ENCODE measurements around the gene APPBP2.
"Not testable (repeated sequence)": the region's sequence is repeated elsewhere in the genome, so short reads cannot be mapped to it uniquely, and the experiment has no call there.

The APPBP2 gene

DNA sequence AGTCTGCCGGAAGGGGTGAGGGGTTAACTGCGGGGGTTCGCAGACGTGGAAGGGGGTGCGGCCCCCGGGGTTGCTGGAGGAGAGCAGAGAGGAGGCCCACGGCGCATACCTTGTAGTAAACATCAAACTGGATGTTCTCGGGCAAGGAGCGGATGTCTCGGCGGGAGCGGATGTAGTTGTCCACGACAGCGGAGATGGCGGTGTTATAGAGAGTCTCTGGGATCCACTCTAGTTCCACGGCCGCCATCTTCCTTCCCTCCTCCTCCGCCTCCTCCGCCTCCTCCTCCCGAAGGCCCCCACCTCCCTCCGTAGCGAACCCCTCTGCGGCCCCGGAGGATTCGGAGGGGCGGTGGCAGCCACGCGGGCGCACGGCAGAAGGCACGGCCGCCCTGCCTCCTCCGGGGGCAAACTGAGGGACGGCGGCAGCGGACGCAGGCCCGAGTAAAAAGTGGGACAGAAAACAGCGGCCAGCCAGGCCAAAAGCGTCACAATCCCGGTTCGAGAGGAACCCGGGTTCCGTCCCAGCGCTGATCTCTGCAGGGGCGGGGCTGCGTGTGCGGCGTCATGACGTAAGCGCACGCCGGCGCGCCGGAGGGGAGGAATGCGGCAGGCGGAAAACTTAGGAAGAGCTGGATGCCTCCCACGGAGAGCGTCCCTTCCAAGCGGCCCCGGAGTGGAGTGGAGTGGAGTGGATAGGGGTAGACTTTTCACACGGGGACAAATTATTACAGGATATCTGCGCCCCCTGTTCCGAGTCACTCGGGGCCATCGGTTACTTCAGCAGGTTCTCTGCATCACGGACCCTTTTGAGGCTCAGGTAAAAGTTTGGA is at the start of gene APPBP2:
Gene APPBP2, minus strand, starts transcription at position 558 of the 830 bp plus-strand sequence. Its CDS starts 311 bp downstream, at position 247.
- DNase-seq: peak; percentile 70

- DNase-seq: no peak
Observed at GRCh38 chr17:60573236-60574051, 47.4 kb upstream of the APPBP2 start.

- DNase-seq: no peak
Observed at GRCh38 chr17:60565233-60565632, 39.2 kb upstream of the APPBP2 start.

- no peak for DNase-seq
Observed at GRCh38 chr17:60563743-60564142, 37.7 kb upstream of the APPBP2 start.

GRCh38 chr17:60562421-60562820 is 36.4 kb upstream of the APPBP2 start:
- DNase-seq: no peak

DNA sequence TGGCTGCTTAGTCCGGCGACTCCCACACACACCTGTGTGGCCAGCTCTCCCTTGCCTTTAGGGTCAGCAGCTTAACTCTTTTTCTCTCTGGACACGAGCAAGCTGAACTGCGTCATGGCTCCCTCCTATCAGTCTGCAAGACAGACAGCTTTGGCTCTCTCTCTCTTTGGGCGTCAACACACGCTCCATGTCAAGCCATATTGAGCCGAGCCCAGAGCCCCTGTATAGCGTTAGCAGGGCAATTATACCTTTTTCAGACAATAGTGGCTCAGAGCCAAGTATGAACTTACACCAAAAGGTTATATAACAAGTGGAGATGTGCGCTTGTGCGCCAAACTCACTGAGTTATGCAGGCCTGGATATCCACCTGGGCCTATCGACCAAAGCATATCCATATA is 34.8 kb upstream of the APPBP2 start:
- no peak for DNase-seq

GRCh38 chr17:60559995-60560859 is 34.2 kb upstream of the APPBP2 start:
- DNase-seq: no peak

- no peak for DNase-seq
Observed at GRCh38 chr17:60559659-60559994, 33.6 kb upstream of the APPBP2 start.

GRCh38 chr17:60557805-60558204 is 31.8 kb upstream of the APPBP2 start:
- no peak for DNase-seq

DNA sequence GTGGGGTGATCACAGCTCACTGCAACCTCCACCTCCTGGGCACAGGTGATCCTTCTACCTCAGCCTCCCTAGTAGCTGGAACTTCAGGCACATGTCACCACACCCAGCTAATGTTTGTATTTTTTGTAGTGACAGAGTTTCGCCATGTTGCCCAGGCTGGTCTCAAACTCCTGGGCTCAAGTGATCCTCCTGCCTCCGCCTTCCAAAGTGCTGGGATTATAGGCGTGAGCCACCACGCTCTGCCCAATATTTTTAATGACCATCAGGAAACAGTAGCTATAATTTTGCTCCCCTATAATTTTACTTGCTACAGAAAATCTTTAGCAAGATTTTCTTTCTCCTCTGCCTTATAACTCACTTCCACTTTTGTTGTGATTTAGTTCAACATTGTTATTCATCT is 29.7 kb upstream of the APPBP2 start:
- no peak for DNase-seq

DNA sequence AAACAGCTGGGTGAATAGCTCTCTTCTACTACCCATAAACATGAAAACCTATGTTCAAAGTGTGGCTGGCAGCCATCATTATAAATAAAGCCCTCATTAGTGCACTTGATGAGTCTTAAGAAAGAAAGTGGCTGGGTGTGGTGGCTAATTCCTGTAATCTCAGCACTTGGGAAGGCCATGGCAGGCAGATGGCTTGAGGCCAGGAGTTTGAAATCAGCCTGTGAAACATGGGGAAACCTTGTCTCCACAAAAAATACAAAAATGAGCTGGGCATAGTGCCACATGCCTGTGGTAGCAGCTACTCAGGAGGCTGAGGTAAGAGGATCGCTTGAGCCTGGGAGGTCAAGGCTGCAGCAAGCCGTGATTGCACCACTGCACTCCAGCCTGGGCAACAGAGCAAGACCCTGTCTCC is 28.3 kb upstream of the APPBP2 start:
- no peak for DNase-seq

DNA sequence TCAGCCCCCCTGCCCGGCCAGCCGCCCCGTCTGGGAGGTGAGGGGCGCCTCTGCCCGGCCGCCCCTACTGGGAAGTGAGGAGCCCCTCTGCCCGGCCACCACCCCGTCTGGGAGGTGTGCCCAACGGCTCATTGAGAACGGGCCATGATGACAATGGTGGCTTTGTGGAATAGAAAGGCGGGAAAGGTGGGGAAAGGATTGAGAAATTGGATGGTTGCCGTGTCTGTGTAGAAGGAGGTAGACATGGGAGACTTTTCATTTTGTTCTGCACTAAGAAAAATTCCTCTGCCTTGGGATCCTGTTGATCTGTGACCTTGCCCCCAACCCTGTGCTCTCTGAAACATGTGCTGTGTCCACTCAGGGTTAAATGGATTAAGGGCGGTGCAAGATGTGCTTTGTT is 26.2 kb upstream of the APPBP2 start:
- not testable (repeated sequence) for DNase-seq

- no peak for DNase-seq
Observed at GRCh38 chr17:60548990-60549389, 22.9 kb upstream of the APPBP2 start.

DNA sequence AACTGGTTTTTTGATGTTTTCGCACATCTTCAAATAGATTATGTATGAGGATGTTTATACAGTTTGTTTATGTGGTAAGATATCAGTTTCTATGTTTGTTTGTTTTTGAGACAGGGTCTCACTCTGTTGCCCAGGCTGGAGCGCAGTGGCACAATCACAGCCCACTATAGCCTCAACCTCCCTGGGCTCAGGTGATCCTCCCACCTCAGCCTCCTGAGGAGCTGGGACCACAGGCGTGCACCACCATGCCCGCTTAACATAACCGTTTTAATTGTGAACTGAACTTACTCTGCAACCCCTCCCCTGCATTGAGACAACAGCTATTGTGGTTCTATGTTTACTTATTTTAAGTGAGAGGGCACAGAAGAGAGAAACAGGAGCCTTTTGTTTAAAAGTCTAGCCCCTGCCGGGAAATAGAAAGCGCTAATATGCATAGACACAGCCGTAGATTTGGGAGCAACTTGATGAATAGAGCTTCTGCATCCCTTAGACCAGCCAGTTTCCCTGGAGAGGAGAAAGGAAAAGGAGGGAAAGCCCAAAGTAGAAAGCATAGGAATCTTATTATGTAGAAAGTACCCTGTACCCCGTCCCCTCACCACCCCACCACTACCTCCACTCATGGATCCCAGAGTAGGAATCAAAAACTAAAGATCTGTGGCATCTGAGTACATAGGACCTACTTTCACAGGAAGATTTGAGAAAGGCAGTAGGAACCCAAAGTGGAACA is 19.6 kb upstream of the APPBP2 start:
- no peak for DNase-seq

- DNase-seq: no peak
Observed at GRCh38 chr17:60542071-60542470, 16.0 kb upstream of the APPBP2 start.

DNA sequence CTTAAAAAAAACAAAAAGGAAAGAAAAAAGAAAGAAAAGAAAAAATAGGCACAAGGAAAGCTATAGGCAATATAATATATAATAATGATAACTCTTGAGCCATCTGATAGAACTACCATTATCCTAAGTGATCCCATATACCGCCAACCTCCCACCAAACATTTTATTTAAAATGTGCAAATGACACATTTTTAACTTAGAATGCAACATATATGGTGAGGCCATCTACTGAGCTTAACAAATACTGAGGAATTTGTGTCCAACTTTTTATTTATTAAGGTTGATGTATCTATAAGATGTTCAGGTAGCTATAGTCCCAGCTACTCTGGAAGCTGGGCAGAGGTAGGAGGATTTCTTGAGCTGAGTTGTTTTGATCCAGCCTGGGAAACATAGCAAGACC is 14.4 kb upstream of the APPBP2 start:
- no peak for DNase-seq

GRCh38 chr17:60539807-60540206 is 13.8 kb upstream of the APPBP2 start:
- DNase-seq: no peak

GRCh38 chr17:60538726-60539125 is 12.7 kb upstream of the APPBP2 start:
- DNase-seq: no peak

DNA sequence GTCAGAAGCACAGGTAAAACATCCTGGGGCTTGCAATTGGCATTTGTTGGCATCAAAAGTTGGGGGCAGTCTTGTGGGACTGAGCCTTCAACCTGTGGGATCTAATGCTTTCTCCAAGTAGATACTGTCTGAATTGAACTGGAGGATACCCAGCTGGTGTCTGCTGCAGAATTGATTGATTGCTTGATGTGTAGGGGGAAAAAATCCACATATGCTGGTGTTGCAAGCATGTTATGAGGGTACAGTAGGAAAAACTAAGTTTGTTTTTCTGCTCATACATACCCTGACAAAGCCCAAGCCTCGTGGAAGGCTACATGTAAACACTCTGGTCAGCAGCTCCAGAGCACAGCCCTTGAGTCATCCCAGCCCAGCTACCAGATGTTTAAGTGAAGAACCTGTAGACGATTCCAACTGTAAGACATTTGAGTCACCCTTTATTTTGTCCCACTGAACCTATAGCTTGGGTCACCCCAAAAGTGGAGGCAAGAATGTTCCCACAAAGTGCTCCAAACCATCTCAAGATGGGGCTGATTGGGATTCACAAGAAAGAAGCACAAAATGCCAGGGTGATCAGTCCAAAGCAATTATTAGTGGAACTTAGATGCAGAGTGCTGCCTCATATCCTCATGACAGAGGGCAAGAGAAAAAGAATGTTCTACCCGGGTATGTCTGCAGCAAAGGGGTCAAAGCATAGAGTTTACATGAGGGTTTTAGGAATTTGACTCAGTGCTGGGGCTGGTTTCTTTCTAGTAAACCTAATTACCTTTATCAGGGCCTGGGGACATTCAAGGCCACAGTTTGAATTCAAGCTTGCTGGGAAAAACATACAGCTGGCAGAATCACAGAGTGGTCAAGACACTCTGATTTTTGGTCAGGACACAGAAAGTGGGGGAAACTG is 9.6 kb upstream of the APPBP2 start:
- no peak for DNase-seq

DNA sequence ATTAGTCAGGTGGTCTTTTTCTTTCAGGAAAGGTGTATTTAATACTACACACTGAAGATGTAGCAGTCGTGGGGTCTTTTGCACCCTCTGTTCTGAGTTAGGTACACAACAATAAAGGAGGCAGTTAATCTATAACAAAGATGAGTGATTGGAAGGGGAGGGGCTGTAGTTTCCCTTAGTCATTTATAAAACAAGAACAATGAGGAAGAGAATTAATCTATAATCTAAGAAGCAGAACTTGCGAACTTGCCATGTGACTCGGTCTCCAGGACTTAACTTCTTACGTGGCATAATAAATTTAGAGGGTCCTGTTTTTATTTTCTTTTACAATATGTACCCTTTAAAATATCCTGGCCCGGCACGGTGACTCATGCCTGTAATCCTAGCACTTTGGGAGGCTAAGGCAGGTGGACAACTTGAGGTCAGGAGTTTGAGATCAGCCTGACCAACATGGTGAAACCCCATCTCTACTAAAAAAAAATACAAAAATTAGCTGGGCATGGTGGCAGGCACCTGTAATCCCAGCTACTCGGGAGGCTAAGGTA is 8.6 kb upstream of the APPBP2 start:
- no peak for DNase-seq

GRCh38 chr17:60534010-60534555 is 8.0 kb upstream of the APPBP2 start:
- DNase-seq: no peak

Data from stimulated activated CD4-positive, alpha-beta T cell treated with anti-CD3 and anti-CD28 coated beads, Interleukin-1b, Interleukin-23, amount 100 ng/mL, for 48 hours (primary cell).